Glomerular visceral epithelial cell (primary cell): ENCODE measurements around the gene TMEM52B.

ENCODE experiments used
- DNase-seq: peaks from one replicate; pipeline ENCODE4 v3.0.0-alpha.2; 2016; ENCODE audit errors: extremely low spot score

Gene TMEM52B

DNA sequence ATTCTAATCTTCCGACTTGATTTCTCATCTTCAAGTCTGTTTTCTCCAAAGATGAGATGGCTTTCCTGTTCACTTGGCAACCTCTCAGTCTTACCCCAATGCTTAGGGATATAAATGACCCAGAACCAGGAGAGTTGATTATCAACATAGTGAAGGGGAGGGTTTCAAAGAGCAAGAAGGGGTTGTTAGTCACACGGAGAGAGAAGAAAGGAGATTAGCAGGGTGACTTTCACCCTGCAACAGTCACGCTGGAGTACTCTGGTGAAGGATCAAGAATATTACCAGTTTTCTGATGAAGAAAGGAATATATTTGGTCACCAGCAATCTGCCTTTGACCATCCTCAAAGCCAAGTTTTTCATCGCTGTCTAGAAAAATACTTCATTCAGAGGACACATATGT lies at the start of gene TMEM52B:
Gene TMEM52B, plus strand, starts transcription at position 212 of the 400 bp plus-strand sequence. CDS start 543 bp downstream, outside the sequence.
- no peak for DNase-seq

GRCh38 chr12:10130042-10130441 lies 48.8 kb upstream of the TMEM52B start, which contains the start of gene CLEC7A:
Gene CLEC7A (minus strand): TSS chr12:10130199. CDS start chr12:10130082, 117 bp downstream.
- DNase-seq: no peak

DNA sequence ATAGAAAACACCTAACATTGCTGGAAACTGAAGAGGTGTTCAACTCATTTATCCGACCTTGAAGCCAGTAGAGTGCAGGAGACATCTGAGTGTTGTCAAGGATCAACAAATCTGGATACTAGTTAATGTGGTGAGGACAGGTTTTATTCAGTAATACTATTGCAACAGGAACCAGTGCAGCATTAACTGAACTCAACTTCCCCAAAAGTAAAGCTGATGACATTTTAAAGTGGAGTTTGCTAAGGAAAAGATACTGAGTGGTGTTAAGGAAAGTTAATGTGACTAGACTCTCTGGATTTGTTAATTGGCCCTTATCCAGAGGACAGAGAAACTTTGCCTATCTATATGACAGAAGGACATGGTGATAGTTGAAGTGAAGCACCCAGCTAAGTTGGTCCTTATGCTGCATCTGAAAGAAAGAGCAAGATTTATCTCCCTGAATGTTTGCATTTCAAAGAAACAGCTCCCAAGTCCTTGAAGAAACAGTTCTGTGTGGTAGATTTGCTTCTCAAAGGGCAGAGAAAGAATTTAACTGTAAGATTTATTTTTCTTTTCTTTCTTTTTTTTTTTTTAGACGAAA lies 47.6 kb upstream of the TMEM52B start:
- no peak for DNase-seq

DNA sequence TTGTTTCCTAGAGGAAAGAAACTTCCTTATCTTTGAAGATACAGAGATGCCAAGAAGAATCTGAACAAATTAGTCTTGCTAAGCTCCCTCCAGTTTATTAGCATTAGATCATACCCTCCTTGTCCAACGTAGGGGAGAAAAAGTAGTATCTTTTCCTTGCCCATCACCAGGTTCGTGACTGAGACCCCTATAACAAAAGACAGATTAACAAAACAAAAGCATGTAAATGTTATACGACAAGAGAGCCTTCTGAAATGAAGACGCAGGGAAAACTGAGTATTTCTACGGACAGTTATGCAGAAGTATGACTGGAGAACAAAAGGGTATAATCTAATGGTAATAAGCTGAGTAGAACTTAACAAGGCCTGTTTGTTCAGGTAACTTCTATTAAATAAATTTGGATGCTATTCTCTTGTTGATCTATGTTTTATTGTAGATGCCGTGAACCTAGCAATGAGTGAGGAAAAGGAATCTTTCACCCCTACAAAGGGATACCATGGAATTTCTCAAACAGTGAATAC lies 45.9 kb upstream of the TMEM52B start:
- DNase-seq: no peak

DNA sequence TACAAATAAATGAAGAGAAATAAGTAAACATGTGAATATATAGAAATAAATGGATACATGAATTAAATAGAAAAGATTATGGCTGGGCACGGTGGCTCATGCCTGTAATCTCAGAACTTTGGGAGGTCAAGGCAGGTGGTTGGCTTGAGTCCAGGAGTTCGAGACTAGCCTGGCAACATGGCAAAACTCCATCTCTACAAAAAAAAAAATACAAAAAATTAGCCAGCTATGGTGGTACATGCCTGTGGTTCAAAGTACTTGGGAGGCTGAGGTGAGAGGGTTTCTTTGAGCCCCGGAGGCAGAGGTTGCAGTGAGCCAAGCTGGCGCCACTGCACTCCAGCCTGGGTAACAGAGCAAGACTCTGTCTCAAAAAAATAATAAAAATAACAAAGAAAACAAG lies 43.7 kb upstream of the TMEM52B start:
- no peak for DNase-seq

- DNase-seq: no peak
Measured at GRCh38 chr12:10136637-10137205, 42.1 kb upstream of the TMEM52B start.

GRCh38 chr12:10140001-10140400 lies 38.8 kb upstream of the TMEM52B start:
- peak; percentile 24 for DNase-seq

DNA sequence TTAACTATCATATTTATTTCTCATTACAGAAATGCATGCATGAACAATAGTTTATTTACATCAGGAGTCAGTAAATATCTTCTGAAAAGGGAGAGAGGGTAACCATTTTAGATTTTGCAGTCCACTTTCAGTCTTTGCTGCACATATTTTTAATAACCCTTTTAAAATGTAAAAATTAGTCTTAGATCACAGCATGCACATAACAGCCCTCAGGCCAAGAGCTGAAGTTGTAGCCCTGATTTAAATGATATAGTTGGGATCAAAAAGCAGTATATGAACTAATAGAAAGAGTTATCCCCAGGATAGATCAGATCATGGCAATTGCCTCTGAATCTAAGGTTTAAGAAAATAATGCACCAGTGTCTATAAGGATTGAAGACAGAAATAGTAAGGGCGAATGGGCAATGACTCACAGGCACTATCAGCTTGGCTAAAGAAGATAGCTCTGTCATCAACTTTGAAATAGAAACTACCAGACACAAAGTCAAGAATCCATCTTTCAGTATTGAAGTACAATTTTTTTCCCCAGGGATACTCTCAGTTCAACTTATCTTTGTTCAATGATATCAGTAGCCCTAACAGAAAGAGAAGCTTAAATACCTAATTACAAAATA lies 35.7 kb upstream of the TMEM52B start:
- DNase-seq: no peak

DNA sequence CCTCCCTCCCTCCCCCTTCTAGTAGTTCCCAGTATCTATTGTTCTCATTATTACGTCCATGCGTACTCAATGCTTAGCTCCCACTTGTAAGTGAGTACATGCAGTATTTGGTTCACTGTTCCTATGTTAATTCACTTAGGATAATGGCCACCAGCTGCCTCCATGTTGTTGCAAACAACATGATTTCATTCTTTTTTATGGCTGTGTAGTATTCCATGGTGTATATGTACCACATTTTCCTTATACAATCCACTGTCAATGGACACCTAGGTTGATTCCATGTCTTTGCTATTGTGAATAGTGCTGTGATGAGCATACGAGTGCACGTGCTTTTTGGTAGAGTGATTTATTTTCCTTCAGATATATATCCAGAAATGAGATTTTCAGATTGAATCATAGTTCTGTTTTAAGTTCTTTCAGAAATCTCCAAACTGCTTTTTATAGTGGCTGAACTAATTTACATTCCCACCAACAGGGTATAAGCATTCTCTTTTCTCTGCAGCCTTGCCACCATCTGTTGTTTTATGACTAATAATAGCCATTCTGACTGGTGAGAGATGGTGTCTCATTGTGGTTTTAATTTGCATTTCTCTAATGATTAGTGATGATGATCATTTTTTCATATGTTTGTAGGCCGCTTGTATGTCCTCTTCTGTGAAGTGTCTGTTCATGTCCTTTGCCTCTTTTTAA lies 31.0 kb upstream of the TMEM52B start:
- no peak for DNase-seq

- DNase-seq: no peak
Measured at GRCh38 chr12:10151621-10152020, 27.2 kb upstream of the TMEM52B start.

- peak; percentile 61 for DNase-seq
Measured at GRCh38 chr12:10153271-10154144, 25.3 kb upstream of the TMEM52B start.

DNA sequence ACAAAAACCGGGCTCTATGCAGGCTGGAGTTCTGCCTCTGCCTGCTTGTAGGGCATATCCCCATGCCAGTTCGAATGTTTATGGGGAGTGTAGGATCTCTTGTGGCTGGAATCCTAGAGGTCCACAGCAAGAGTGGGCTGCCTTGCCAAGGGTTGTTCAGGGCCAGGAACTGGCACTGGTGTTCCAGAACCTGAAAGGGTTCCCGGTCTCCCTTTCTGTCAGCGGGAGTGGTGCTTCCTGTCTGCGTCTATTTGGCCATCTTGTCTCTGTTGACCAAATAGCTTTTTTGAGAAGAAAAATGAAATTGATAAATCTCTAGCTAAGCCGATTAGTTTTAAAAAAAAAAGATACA lies 24.7 kb upstream of the TMEM52B start:
- no peak for DNase-seq

DNA sequence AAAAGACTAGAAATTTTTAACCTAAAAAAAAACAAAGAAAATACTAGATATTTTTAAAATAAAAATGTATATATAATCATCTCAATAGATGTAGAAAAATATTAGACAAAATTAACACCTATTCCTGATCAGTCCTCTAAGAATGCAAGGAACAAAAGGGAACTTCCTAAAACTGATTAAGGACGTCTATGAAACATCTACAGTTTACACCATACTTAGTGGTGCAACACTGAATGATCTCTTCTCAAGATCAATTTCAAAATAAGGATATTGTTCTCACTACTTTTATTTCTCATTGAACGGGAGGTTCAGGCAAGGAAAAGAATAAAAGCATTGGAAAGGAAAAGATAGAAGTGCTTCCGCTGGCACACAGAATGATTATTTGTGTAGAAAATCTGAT lies 22.9 kb upstream of the TMEM52B start:
- no peak for DNase-seq

GRCh38 chr12:10158406-10158805 lies 20.4 kb upstream of the TMEM52B start:
- no peak for DNase-seq

DNA sequence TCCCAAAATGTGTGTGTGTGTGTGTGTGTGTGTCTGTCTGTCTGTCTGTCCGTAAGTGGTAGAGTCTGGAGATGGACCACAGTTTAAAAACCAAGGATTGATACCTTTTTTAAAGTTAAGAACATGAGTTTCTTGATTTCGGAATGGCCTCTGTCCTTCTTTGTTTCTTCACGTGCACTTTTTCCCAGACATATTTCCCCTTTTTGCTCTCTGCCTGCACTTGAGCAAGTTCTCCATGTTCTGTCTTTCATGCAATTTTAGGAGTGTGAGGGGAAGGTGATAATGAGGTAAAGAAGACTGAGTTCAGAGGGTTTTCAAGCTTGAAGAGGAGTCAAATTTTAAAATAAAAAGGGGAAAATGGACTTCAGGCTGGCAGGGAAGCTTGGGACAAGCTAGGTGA lies 19.6 kb upstream of the TMEM52B start:
- DNase-seq: no peak

GRCh38 chr12:10160617-10161385 lies 18.0 kb upstream of the TMEM52B start:
- DNase-seq: no peak

- no peak for DNase-seq
Measured at GRCh38 chr12:10163084-10163483, 15.7 kb upstream of the TMEM52B start.

- no peak for DNase-seq
Measured at GRCh38 chr12:10165421-10165820, 13.4 kb upstream of the TMEM52B start.

- no peak for DNase-seq
Measured at GRCh38 chr12:10167599-10167998, 11.2 kb upstream of the TMEM52B start.

DNA sequence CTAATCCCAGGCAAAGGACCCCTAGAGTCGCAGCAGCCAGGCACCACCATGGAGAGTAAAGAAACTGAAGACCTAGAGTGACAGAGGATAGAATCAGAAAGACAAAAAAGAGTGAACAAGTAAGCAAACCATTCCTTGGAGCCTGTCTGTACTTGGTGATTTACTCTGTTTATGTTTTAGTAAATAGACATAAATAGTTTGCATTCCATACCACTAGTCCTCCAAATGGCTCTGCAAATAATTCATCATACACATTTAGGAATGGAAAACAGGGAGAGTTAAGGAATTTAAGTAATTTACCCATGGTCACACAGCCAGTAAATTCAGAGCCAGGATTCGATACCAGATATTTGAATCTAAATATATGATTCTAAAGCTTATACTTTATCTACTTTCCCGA lies 9.7 kb upstream of the TMEM52B start:
- DNase-seq: no peak

GRCh38 chr12:10170216-10170615 lies 8.6 kb upstream of the TMEM52B start:
- no peak for DNase-seq
